Measurements from ENCODE around the gene CXCL5. TPM values are rescaled to one million over a fixed set of nuclear protein-coding genes. Genes with fewer than 3 reads are reported as not detected.

The CXCL5 gene
- total RNA-seq, 1 donor from 2014 or later = 0.61 TPM

DNA sequence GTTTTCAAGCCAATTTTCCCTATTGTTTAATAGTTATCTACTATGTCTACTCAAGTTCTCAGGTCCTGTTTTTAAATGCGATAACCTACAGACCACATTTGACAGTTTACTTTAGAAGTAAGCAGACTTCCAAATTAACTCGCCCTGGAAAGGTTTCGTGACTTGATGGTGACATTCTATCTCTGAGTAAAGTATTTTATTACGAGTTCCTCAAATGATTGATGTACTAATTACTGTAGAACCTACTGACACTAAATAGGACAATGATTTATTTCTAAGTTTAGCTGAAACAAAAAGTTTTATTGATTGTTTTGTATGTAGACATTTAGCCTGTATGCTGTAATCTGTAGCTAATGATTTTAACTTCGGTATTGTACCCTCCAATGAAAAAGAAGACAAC is 8.5 kb downstream of the CXCL5 start:
- Mint-ChIP-seq H3K9me3 (ENCODE audit: unreplicated experiment) (no peaks in the 10 kb centered on the region), H3K4me3 (ENCODE audit: unreplicated experiment) (no peak overlapping the region), H3K36me3 (ENCODE audit: low read depth, unreplicated experiment) (no peaks in the 10 kb centered on the region), H3K27me3 (ENCODE audit: low read depth, unreplicated experiment) (peaks cover 3% of the 10 kb centered on the region), H3K4me1 (ENCODE audit: low read depth, unreplicated experiment) (no peaks in the 10 kb centered on the region), H3K27ac (ENCODE audit: unreplicated experiment) (no peak overlapping the region)
- H3K79me2 ChIP-seq (ENCODE audit: insufficient read depth, low read length) = no peaks in the 10 kb centered on the region
- no peak overlapping the region for H3K4me2 ChIP-seq (ENCODE audit: low read length)
- H3K27me3 ChIP-seq (ENCODE audit: insufficient read depth, low read length) = no peaks in the 10 kb centered on the region
- H2AFZ ChIP-seq (ENCODE audit: low read depth, low read length) = no peak overlapping the region
- DNase-seq (ENCODE audit: low read depth) = no peak
- no peak for FAIRE-seq
- no peak overlapping the region for H3K27ac ChIP-seq (ENCODE audit: low read depth, low read length)
- no peak overlapping the region for H3K4me3 ChIP-seq (ENCODE audit: insufficient read depth, low read depth, low read length)
- H3K9ac ChIP-seq (ENCODE audit: low read length) = no peak overlapping the region
- no peak for TF ChIP-seq EZH2 (IDR thresholded peaks at IDR 0.05; ENCODE audit: insufficient read depth, low read length)
- TF ChIP-seq, protein P1, sequence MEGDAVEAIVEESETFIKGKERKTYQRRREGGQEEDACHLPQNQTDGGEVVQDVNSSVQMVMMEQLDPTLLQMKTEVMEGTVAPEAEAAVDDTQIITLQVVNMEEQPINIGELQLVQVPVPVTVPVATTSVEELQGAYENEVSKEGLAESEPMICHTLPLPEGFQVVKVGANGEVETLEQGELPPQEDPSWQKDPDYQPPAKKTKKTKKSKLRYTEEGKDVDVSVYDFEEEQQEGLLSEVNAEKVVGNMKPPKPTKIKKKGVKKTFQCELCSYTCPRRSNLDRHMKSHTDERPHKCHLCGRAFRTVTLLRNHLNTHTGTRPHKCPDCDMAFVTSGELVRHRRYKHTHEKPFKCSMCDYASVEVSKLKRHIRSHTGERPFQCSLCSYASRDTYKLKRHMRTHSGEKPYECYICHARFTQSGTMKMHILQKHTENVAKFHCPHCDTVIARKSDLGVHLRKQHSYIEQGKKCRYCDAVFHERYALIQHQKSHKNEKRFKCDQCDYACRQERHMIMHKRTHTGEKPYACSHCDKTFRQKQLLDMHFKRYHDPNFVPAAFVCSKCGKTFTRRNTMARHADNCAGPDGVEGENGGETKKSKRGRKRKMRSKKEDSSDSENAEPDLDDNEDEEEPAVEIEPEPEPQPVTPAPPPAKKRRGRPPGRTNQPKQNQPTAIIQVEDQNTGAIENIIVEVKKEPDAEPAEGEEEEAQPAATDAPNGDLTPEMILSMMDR (IDR thresholded peaks at IDR 0.05; ENCODE audit: insufficient read depth, low read depth, low read length) = no peak
- no peaks in the 10 kb centered on the region for H4K20me1 ChIP-seq (ENCODE audit: insufficient read depth, low read length)
- no peaks in the 10 kb centered on the region for H3K4me1 ChIP-seq (ENCODE audit: insufficient read depth, low read length)
- no peaks in the 10 kb centered on the region for H3K9me3 ChIP-seq (ENCODE audit: insufficient read depth, low read depth, low read length)
- H3K36me3 ChIP-seq (ENCODE audit: insufficient read depth, low read length) = no peaks in the 10 kb centered on the region

DNA sequence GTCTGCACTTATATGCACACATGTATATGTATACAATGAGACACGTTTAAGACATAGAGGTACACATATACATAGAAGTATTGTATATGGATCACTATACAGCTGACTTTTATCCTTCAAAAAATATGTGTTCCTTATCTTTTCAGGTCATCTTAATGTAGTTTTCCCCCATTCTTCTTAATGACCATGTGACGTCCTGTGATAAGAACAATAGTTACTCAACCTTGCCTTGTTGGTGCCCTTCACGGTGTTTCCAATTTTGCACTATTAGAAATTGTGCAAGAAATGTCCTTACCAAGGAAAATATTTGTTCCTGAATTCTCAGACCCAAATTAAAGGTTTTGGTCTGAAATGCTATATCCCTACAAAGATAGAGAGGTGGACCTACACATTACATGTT is 9.4 kb downstream of the CXCL5 start:
- Histone ChIP-seq H3K27me3 (ENCODE audit: insufficient read depth, low read length) (no peaks in the 10 kb centered on the region), H3K9ac (ENCODE audit: low read length) (no peak overlapping the region), H3K4me3 (ENCODE audit: insufficient read depth, low read depth, low read length) (no peak overlapping the region), H3K4me1 (ENCODE audit: insufficient read depth, low read length) (no peaks in the 10 kb centered on the region), H3K27ac (ENCODE audit: low read depth, low read length) (no peak overlapping the region), H4K20me1 (ENCODE audit: insufficient read depth, low read length) (no peaks in the 10 kb centered on the region), H3K79me2 (ENCODE audit: insufficient read depth, low read length) (no peaks in the 10 kb centered on the region), H3K9me3 (ENCODE audit: insufficient read depth, low read depth, low read length) (no peaks in the 10 kb centered on the region), H3K36me3 (ENCODE audit: insufficient read depth, low read length) (no peaks in the 10 kb centered on the region), H2AFZ (ENCODE audit: low read depth, low read length) (no peak overlapping the region), H3K4me2 (ENCODE audit: low read length) (no peak overlapping the region)
- FAIRE-seq = peak; percentile 64
- H3K27me3 Mint-ChIP-seq (ENCODE audit: low read depth, unreplicated experiment) = peaks cover under 1% of the 10 kb centered on the region
- no peak for DNase-seq (ENCODE audit: low read depth)
- H3K9me3 Mint-ChIP-seq (ENCODE audit: unreplicated experiment) = no peaks in the 10 kb centered on the region
- H3K4me3 Mint-ChIP-seq (ENCODE audit: unreplicated experiment) = no peak overlapping the region
- TF ChIP-seq, protein P1 (IDR thresholded peaks at IDR 0.05; ENCODE audit: insufficient read depth, low read depth, low read length) = no peak
- TF ChIP-seq EZH2 (IDR thresholded peaks at IDR 0.05; ENCODE audit: insufficient read depth, low read length) = no peak
- H3K36me3 Mint-ChIP-seq (ENCODE audit: low read depth, unreplicated experiment) = no peaks in the 10 kb centered on the region
- H3K4me1 Mint-ChIP-seq (ENCODE audit: low read depth, unreplicated experiment) = no peaks in the 10 kb centered on the region
- H3K27ac Mint-ChIP-seq (ENCODE audit: unreplicated experiment) = no peak overlapping the region

DNA sequence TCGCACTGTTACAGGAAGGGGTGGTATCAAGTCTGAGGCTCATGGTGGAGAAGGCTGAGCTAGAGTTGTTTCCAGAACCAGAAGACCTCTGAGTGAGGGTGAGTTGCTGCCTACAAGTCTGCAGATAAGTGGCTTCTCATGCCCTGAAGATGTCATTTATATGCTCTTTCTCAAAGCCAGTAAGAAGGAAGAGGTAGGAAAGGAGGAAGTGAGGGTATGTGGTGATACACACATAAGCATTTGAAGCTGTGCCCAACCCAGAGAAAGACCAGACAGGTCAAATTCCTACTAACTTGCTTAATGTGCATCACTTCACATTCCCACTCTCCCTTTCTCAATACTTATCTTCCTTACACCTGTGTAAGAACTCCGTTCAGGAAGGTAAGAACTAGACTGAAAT is 10.4 kb downstream of the CXCL5 start, which contains the start of gene PPBP:
Gene PPBP (minus strand): TSS at position 130 of the 400 bp plus-strand sequence. CDS start 87 bp downstream, at position 43.
- TF ChIP-seq, protein P1 (IDR thresholded peaks at IDR 0.05; ENCODE audit: insufficient read depth, low read depth, low read length) = no peak
- Mint-ChIP-seq H3K36me3 (ENCODE audit: low read depth, unreplicated experiment) (no peaks in the 10 kb centered on the region), H3K4me3 (ENCODE audit: unreplicated experiment) (no peak within 1 kb of the TSS), H3K27ac (ENCODE audit: unreplicated experiment) (no peak within 1 kb of the TSS), H3K27me3 (ENCODE audit: low read depth, unreplicated experiment) (no peaks in the 10 kb centered on the region), H3K9me3 (ENCODE audit: unreplicated experiment) (no peaks in the 10 kb centered on the region), H3K4me1 (ENCODE audit: low read depth, unreplicated experiment) (no peaks in the 10 kb centered on the region)
- Histone ChIP-seq H3K9me3 (ENCODE audit: insufficient read depth, low read depth, low read length) (no peaks in the 10 kb centered on the region), H2AFZ (ENCODE audit: low read depth, low read length) (no peak within 1 kb of the TSS), H3K4me1 (ENCODE audit: insufficient read depth, low read length) (no peaks in the 10 kb centered on the region), H3K4me3 (ENCODE audit: insufficient read depth, low read depth, low read length) (no peak within 1 kb of the TSS), H3K4me2 (ENCODE audit: low read length) (no peak within 1 kb of the TSS), H3K36me3 (ENCODE audit: insufficient read depth, low read length) (no peaks in the 10 kb centered on the region), H3K27ac (ENCODE audit: low read depth, low read length) (no peak within 1 kb of the TSS), H3K9ac (ENCODE audit: low read length) (no peak within 1 kb of the TSS), H3K27me3 (ENCODE audit: insufficient read depth, low read length) (no peaks in the 10 kb centered on the region), H3K79me2 (ENCODE audit: insufficient read depth, low read length) (no peaks in the 10 kb centered on the region), H4K20me1 (ENCODE audit: insufficient read depth, low read length) (no peaks in the 10 kb centered on the region)
- DNase-seq (ENCODE audit: low read depth) (no peak), FAIRE-seq (no peak)
